ENCODE measurements around the gene SYTL1.

DNA sequence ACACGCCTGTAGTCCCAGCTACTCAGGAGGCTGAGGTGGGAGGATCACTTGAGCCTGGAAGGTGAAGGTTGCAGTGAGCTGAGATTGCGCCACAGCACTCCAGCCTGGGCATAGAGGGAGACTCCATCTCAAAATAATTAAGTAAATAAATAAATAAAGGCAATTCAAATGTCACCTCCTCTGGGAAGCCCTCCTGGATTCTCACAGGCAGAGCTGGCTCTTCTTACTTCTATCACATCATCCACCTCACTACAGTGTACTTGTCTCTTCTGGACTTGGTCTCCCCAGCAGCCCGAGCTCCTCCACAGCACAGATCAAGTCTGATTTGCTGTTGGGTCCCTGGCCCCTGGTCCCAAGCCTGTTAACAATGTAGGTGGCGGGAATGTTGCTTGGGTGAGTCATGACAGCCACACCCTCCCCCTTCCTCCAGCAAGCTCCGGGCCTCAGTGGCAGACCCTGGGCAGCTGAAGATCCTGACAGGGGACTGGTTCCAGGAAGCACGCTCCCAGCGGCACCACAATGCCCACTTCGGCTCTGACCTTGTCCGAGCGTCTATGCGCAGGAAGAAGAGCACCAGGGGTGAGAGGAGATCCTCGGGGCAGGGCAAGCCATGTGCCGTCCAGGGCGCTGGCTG lies 5.3 kb downstream of the SYTL1 start:
- TF ChIP-seq RAD21 (conservative IDR thresholded peaks at IDR 0.05) (no peak), POLR2AphosphoS5 (IDR thresholded peaks at IDR 0.05) (no peak)

Data from neural cell (in vitro differentiated cells).